MM.1S (cell line): ENCODE data around the gene SAMD3.
A peak's percentile ranks its signal among the peaks of the same experiment; 100 is the strongest.

Source experiments
- DNase-seq: peaks from one replicate; pipeline ENCODE4 v3.0.0-alpha.2; 2015
- H2AFZ ChIP-seq: fragments of 300-600 bp; sonication (generic); 2 replicates; pipeline ENCODE4 v1.6.0; 2016; ENCODE audit warnings: antibody characterized with exemption, low read length
- H3F3A ChIP-seq: fragments of 300-600 bp; sonication (generic); 2 replicates; pipeline ENCODE4 v1.6.1; 2016; ENCODE audit warnings: mild to moderate bottlenecking, antibody characterized with exemption, low read length, moderate library complexity, mixed read lengths; ENCODE audit not compliant: insufficient read depth
- H3K27ac ChIP-seq: fragments of 300-600 bp; sonication (generic); 2 replicates; pipeline ENCODE4 v1.5.1; 2016; ENCODE audit warnings: mild to moderate bottlenecking, low read length
- H3K27me3 ChIP-seq: fragments of 300-600 bp; sonication (generic); replicated peaks from 2 replicates; pipeline ENCODE4 v1.6.0; 2016; ENCODE audit warnings: low read length; ENCODE audit not compliant: insufficient read depth
- H3K36me3 ChIP-seq: fragments of 300-600 bp; sonication (generic); replicated peaks from 2 replicates; pipeline ENCODE4 v1.6.1; 2016; ENCODE audit warnings: mild to moderate bottlenecking, low read length, mixed read lengths; ENCODE audit not compliant: insufficient read depth
- H3K4me1 ChIP-seq: fragments of 300-600 bp; sonication (generic); 2 replicates; pipeline ENCODE4 v1.6.1; 2016; ENCODE audit warnings: low read length, mixed read lengths
- H3K4me2 ChIP-seq: fragments of 300-600 bp; sonication (generic); 2 replicates; pipeline ENCODE4 v1.6.0; 2016; ENCODE audit warnings: low read depth, low read length
- H3K4me3 ChIP-seq: fragments of 300-600 bp; sonication (generic); 2 replicates; pipeline ENCODE4 v1.5.1; 2016; ENCODE audit warnings: low read length, mixed read lengths
- H3K79me2 ChIP-seq: fragments of 300-600 bp; sonication (generic); 2 replicates; pipeline ENCODE4 v1.6.1; 2016; ENCODE audit warnings: mixed run types, low read length, mixed read lengths
- H3K9ac ChIP-seq: fragments of 300-600 bp; sonication (generic); 2 replicates; pipeline ENCODE4 v1.6.1; 2016; ENCODE audit warnings: low read length, mixed read lengths
- H3K9me2 ChIP-seq: fragments of 300-600 bp; sonication (generic); replicated peaks from 2 replicates; pipeline ENCODE4 v1.6.1; 2016; ENCODE audit warnings: mild to moderate bottlenecking, low read length, mixed read lengths; ENCODE audit not compliant: insufficient read depth
- H3K9me3 ChIP-seq: fragments of 300-600 bp; sonication (generic); replicated peaks from 2 replicates; pipeline ENCODE4 v1.6.1; 2016; ENCODE audit warnings: mild to moderate bottlenecking, low read length, mixed read lengths; ENCODE audit not compliant: insufficient read depth
- H4K20me1 ChIP-seq: fragments of 300-600 bp; sonication (generic); 2 replicates; pipeline ENCODE4 v1.6.1; 2016; ENCODE audit warnings: mild to moderate bottlenecking, low read length, moderate library complexity, mixed read lengths; ENCODE audit not compliant: insufficient read depth
- EZH2 ChIP-seq: fragments of 300-600 bp; sonication (generic); optimal IDR thresholded peaks from 2 replicates; pipeline ENCODE3; 2017; ENCODE audit warnings: low read depth, mild to moderate bottlenecking, antibody characterized with exemption, low read length, mixed read lengths
- EZH2phosphoT487 ChIP-seq: fragments of 300-600 bp; sonication (generic); IDR thresholded peaks from 2 replicates; pipeline ENCODE4 v1.6.1; 2018; ENCODE audit warnings: antibody characterized with exemption, low read length
- TF ChIP-seq, protein P1 (sequence below): fragments of 300-600 bp; sonication (generic); IDR thresholded peaks from 2 replicates; pipeline ENCODE4 v1.5.1; 2016; ENCODE audit warnings: antibody characterized with exemption, low read length, mixed read lengths

The SAMD3 gene

DNA sequence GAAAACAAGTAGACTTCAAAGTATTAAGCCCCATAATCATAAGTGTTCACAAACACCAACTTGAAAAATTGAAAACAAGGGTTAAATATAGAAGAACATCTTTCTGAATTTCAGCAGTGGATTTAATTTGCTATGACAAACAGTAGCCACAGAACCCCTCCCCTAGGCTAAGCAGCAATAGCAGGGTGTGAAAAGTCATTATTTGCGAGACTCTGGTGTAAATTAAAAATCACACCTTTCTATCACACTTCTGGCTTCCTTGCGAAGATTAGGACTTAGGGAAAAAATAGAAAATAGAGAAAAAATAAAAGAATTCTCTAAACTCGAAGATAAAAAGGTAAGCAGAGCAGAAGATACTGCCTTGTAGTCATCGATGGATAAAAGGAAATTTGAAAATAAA is 6.1 kb downstream of the SAMD3 start:
- Histone ChIP-seq H3K4me1 (peaks cover 11% of the 10 kb centered on the region), H3K27ac (no peak overlapping the region), H2AFZ (no peak overlapping the region), H4K20me1 (no peaks in the 10 kb centered on the region), H3K36me3 (no peaks in the 10 kb centered on the region), H3K27me3 (no peaks in the 10 kb centered on the region), H3K4me2 (no peak overlapping the region), H3K9ac (no peak overlapping the region), H3K79me2 (no peaks in the 10 kb centered on the region), H3K9me2 (no peaks in the 10 kb centered on the region; the same call in 1 of the 2 replicates), H3F3A (no peaks in the 10 kb centered on the region; the same call in 1 of the 2 replicates), H3K4me3 (no peak overlapping the region), H3K9me3 (no peaks in the 10 kb centered on the region)
- DNase-seq, result no peak
- TF ChIP-seq, protein P1, sequence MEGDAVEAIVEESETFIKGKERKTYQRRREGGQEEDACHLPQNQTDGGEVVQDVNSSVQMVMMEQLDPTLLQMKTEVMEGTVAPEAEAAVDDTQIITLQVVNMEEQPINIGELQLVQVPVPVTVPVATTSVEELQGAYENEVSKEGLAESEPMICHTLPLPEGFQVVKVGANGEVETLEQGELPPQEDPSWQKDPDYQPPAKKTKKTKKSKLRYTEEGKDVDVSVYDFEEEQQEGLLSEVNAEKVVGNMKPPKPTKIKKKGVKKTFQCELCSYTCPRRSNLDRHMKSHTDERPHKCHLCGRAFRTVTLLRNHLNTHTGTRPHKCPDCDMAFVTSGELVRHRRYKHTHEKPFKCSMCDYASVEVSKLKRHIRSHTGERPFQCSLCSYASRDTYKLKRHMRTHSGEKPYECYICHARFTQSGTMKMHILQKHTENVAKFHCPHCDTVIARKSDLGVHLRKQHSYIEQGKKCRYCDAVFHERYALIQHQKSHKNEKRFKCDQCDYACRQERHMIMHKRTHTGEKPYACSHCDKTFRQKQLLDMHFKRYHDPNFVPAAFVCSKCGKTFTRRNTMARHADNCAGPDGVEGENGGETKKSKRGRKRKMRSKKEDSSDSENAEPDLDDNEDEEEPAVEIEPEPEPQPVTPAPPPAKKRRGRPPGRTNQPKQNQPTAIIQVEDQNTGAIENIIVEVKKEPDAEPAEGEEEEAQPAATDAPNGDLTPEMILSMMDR, result no peak
- TF ChIP-seq EZH2phosphoT487 (no peak), EZH2 (no peak)

DNA sequence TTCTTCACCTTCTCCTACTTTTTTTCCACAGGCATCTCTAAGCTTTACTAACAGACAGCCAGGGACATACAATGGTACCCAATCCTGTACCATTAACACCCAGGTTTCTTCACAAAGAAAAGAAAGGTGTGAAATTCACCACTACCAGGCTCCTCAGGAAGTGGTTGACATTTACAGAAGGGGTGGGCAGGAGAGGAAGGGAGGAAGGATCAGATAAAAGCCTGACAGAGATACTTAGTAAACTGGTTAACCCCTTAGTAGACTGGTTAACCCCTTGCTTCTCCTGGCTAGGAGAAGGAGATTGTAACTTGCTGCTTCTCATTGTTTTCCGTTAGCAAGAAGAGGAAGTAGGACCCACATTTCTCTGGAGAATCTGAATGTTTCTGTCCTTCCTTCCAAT is 7.2 kb downstream of the SAMD3 start:
- Histone ChIP-seq H3K4me2 (no peak overlapping the region), H3K79me2 (no peaks in the 10 kb centered on the region)
- DNase-seq, result peak; percentile 35

DNA sequence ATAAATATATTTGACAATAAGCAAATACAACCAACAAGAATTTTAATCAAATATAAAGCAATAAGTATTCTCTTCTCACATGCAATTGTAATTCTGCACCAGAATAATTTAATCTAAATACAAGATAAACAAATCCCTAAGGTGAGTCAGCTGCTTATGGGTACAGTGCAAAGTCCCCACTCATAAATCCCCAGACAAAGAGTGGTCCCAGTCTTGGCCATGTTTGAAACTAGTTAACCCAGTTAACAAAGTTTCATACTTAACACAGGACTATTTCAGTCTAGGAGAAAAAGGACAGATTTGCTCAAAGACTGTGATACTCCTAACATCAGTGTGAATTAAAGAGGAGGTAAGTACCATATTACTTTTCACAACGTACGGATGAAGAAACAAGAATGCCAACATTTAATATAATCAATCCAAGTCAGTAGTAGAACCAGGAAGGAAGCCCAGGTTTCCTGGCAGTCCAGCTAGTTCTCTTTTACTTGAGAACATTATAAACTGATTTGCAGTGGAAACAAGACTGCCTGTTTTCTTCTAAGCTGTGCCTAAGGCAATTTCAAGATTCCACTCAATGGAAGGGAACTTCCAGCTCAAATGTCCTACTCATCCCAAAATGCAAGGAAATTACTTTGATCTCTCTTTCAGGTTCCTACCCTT is 10.4 kb downstream of the SAMD3 start:
- no peaks in the 10 kb centered on the region; the same call in 1 of the 2 replicates for H3K9me2 ChIP-seq
- no peaks in the 10 kb centered on the region for H3F3A ChIP-seq
- no peaks in the 10 kb centered on the region for H3K36me3 ChIP-seq
- no peak overlapping the region for H2AFZ ChIP-seq
- no peaks in the 10 kb centered on the region for H3K9me3 ChIP-seq
- no peak for TF ChIP-seq EZH2
- TF ChIP-seq, protein P1, result no peak
- no peak for TF ChIP-seq EZH2phosphoT487
- no peaks in the 10 kb centered on the region for H3K27me3 ChIP-seq
- H3K9ac ChIP-seq, result no peak overlapping the region
- no peak overlapping the region for H3K27ac ChIP-seq
- H4K20me1 ChIP-seq, result no peaks in the 10 kb centered on the region
- DNase-seq, result no peak
- H3K4me1 ChIP-seq, result peaks cover 11% of the 10 kb centered on the region
- H3K4me2 ChIP-seq, result no peak overlapping the region
- no peaks in the 10 kb centered on the region for H3K79me2 ChIP-seq
- no peak overlapping the region for H3K4me3 ChIP-seq

More for the DNA sequence above, 7.2 kb downstream of the SAMD3 start:
- no peak overlapping the region for H3K9ac ChIP-seq
- H3F3A ChIP-seq, result no peaks in the 10 kb centered on the region; the same call in 1 of the 2 replicates
- H3K4me1 ChIP-seq, result peaks cover 11% of the 10 kb centered on the region
- H3K27me3 ChIP-seq, result no peaks in the 10 kb centered on the region
- H3K9me3 ChIP-seq, result no peaks in the 10 kb centered on the region
- H3K27ac ChIP-seq, result no peak overlapping the region
- no peaks in the 10 kb centered on the region for H4K20me1 ChIP-seq
- no peak overlapping the region for H2AFZ ChIP-seq
- H3K36me3 ChIP-seq, result no peaks in the 10 kb centered on the region
- H3K9me2 ChIP-seq, result no peaks in the 10 kb centered on the region; the same call in 1 of the 2 replicates
- TF ChIP-seq EZH2 (no peak), EZH2phosphoT487 (no peak)
- TF ChIP-seq, protein P1, result no peak
- no peak overlapping the region for H3K4me3 ChIP-seq
